ENCODE results near the gene WNT8B.

The WNT8B gene

DNA sequence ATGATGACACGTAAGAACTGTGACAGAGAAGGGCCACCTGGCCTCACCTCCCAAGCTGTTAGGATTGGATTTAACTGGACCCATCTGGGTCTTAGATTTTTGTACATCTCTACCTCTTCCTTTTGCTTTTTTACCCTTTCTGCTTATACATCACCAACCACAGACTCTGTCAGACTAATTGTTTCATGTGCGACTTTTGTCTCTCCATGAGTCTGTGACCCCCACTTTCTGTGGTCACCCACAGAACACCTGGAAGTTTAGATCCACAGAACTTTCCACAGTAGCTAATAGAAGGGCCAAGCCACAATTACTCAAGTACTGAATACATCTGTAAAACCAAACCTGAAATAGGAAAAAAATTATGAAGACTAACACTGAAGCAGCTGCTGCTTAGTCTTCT lies 33.8 kb downstream of the WNT8B start:
- H3K4me3 ChIP-seq (ENCODE audit: severe bottlenecking), result no peak overlapping the region
- H3K4me1 ChIP-seq (ENCODE audit: insufficient read depth, poor library complexity, severe bottlenecking), result no peaks in the 10 kb centered on the region
- no peak for DNase-seq (ENCODE audit: low spot score)
- H3K9me3 ChIP-seq (ENCODE audit: severe bottlenecking), result no peaks in the 10 kb centered on the region
- TF ChIP-seq, protein P1, sequence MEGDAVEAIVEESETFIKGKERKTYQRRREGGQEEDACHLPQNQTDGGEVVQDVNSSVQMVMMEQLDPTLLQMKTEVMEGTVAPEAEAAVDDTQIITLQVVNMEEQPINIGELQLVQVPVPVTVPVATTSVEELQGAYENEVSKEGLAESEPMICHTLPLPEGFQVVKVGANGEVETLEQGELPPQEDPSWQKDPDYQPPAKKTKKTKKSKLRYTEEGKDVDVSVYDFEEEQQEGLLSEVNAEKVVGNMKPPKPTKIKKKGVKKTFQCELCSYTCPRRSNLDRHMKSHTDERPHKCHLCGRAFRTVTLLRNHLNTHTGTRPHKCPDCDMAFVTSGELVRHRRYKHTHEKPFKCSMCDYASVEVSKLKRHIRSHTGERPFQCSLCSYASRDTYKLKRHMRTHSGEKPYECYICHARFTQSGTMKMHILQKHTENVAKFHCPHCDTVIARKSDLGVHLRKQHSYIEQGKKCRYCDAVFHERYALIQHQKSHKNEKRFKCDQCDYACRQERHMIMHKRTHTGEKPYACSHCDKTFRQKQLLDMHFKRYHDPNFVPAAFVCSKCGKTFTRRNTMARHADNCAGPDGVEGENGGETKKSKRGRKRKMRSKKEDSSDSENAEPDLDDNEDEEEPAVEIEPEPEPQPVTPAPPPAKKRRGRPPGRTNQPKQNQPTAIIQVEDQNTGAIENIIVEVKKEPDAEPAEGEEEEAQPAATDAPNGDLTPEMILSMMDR (IDR thresholded peaks at IDR 0.05; ENCODE audit: poor library complexity, severe bottlenecking), result no peak
- no peak for ATAC-seq (ENCODE audit: low read depth)
- H3K36me3 ChIP-seq (ENCODE audit: low read depth), result no peaks in the 10 kb centered on the region
- no peak overlapping the region for H3K27ac ChIP-seq (ENCODE audit: poor library complexity, severe bottlenecking)
- H3K27me3 ChIP-seq (ENCODE audit: insufficient read depth, poor library complexity, severe bottlenecking), result no peaks in the 10 kb centered on the region

GRCh38 chr10:100498059-100498458 lies 35.2 kb downstream of the WNT8B start:
- Histone ChIP-seq H3K36me3 (ENCODE audit: low read depth) (no peaks in the 10 kb centered on the region), H3K9me3 (ENCODE audit: severe bottlenecking) (no peaks in the 10 kb centered on the region), H3K27me3 (ENCODE audit: insufficient read depth, poor library complexity, severe bottlenecking) (no peaks in the 10 kb centered on the region), H3K4me1 (ENCODE audit: insufficient read depth, poor library complexity, severe bottlenecking) (no peaks in the 10 kb centered on the region), H3K27ac (ENCODE audit: poor library complexity, severe bottlenecking) (no peak overlapping the region), H3K4me3 (ENCODE audit: severe bottlenecking) (no peak overlapping the region)
- no peak for ATAC-seq (ENCODE audit: low read depth)
- TF ChIP-seq, protein P1 (IDR thresholded peaks at IDR 0.05; ENCODE audit: poor library complexity, severe bottlenecking), result no peak
- no peak for DNase-seq (ENCODE audit: low spot score)

DNA sequence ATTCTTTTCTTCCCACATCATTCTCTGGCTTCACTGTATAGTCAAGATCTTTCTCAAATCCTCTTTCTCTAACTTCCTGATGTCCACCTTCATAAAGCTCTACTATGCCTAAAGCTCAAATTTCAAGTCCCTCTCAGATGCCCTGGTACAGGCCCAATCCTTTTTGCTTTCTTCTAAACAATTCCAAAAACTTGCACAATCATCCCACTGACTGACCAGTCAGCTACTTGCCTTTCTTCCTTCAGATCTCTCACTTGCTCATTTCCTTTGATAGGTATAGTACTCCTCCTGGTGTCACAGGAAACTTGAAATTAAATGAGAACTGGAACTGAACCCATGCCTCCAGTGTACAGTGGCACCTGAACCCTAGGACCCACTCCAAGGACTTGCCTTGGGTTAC lies 38.6 kb downstream of the WNT8B start:
- Histone ChIP-seq H3K4me1 (ENCODE audit: insufficient read depth, poor library complexity, severe bottlenecking) (no peaks in the 10 kb centered on the region), H3K27ac (ENCODE audit: poor library complexity, severe bottlenecking) (no peak overlapping the region), H3K27me3 (ENCODE audit: insufficient read depth, poor library complexity, severe bottlenecking) (no peaks in the 10 kb centered on the region), H3K36me3 (ENCODE audit: low read depth) (no peaks in the 10 kb centered on the region), H3K9me3 (ENCODE audit: severe bottlenecking) (no peaks in the 10 kb centered on the region), H3K4me3 (ENCODE audit: severe bottlenecking) (no peak overlapping the region)
- no peak for ATAC-seq (ENCODE audit: low read depth)
- TF ChIP-seq, protein P1 (IDR thresholded peaks at IDR 0.05; ENCODE audit: poor library complexity, severe bottlenecking), result no peak
- no peak for DNase-seq (ENCODE audit: low spot score)

- DNase-seq (ENCODE audit: low spot score) (no peak), ATAC-seq (ENCODE audit: low read depth) (no peak)
- Histone ChIP-seq H3K4me1 (ENCODE audit: insufficient read depth, poor library complexity, severe bottlenecking) (no peaks in the 10 kb centered on the region), H3K27me3 (ENCODE audit: insufficient read depth, poor library complexity, severe bottlenecking) (no peaks in the 10 kb centered on the region), H3K36me3 (ENCODE audit: low read depth) (no peaks in the 10 kb centered on the region), H3K9me3 (ENCODE audit: severe bottlenecking) (no peaks in the 10 kb centered on the region), H3K4me3 (ENCODE audit: severe bottlenecking) (no peak overlapping the region), H3K27ac (ENCODE audit: poor library complexity, severe bottlenecking) (no peak overlapping the region)
- TF ChIP-seq, protein P1 (IDR thresholded peaks at IDR 0.05; ENCODE audit: poor library complexity, severe bottlenecking), result no peak
Measured at GRCh38 chr10:100502926-100503494, 40.2 kb downstream of the WNT8B start.

GRCh38 chr10:100504096-100504495 lies 41.3 kb downstream of the WNT8B start:
- H3K27me3 ChIP-seq (ENCODE audit: insufficient read depth, poor library complexity, severe bottlenecking), result no peaks in the 10 kb centered on the region
- H3K27ac ChIP-seq (ENCODE audit: poor library complexity, severe bottlenecking), result no peak overlapping the region
- DNase-seq (ENCODE audit: low spot score) (no peak), ATAC-seq (ENCODE audit: low read depth) (no peak)
- no peaks in the 10 kb centered on the region for H3K36me3 ChIP-seq (ENCODE audit: low read depth)
- H3K4me1 ChIP-seq (ENCODE audit: insufficient read depth, poor library complexity, severe bottlenecking), result no peaks in the 10 kb centered on the region
- no peaks in the 10 kb centered on the region for H3K9me3 ChIP-seq (ENCODE audit: severe bottlenecking)
- TF ChIP-seq, protein P1 (IDR thresholded peaks at IDR 0.05; ENCODE audit: poor library complexity, severe bottlenecking), result no peak
- no peak overlapping the region for H3K4me3 ChIP-seq (ENCODE audit: severe bottlenecking)

Data from RWPE2 (cell line).